Colonic mucosa (tissue), 4 donors: ENCODE measurements around the gene RPL37A. TPM values are rescaled to one million over a fixed set of nuclear protein-coding genes. Genes with fewer than 3 reads are reported as not detected.

ENCODE experiments used
- DNase-seq: peaks from one replicate; pipeline ENCODE4 v3.0.0-alpha.2; 2020
- H3K27ac ChIP-seq: fragments of 200-600 bp; one replicate; pipeline ENCODE4 v1.8.0; 2021
- H3K27me3 ChIP-seq: fragments of 200-600 bp; one replicate; pipeline ENCODE4 v1.8.0; 2021
- H3K36me3 ChIP-seq: fragments of 200-600 bp; one replicate; pipeline ENCODE4 v1.8.0; 2021
- H3K4me1 ChIP-seq: fragments of 200-600 bp; one replicate; pipeline ENCODE4 v1.8.0; 2021; ENCODE audit warnings: mild to moderate bottlenecking
- H3K4me3 ChIP-seq: fragments of 200-600 bp; one replicate; pipeline ENCODE4 v1.8.0; 2021
- H3K9ac ChIP-seq, 2 donors: one replicate each; pipeline ENCODE4 v1.7.0; 2013; ENCODE audit warnings: control low read depth in 2 of 2, low read depth in 2 of 2, low read length in 2 of 2
- H3K9me3 ChIP-seq: fragments of 200-600 bp; one replicate; pipeline ENCODE4 v1.8.0; 2021
- CTCF ChIP-seq: fragments of 200-600 bp; IDR thresholded peaks from one replicate; pipeline ENCODE4 v1.8.0; 2022; ENCODE audit warnings: antibody characterized with exemption, mild to moderate bottlenecking
- intact Hi-C: fragments of 100-400 bp; cut with DNase I; formaldehyde crosslinking; loops from one replicate; pipeline ENCODE4 v1.14.1; 2022
- total RNA-seq, 2 donors: library from RNA; stranded (reverse); fragmentation: NEBNext Ultra II Directional in 1 of 2; extraction: Animal tissue kit (Norgen Biotek cat#: 25700) in 1 of 2; gene quantifications; one replicate each; pipeline ENCODE4 v1.2.1, GENCODE V29; 2021
- donor health status: healthy.
- donor health status: DM: no; HTN: no; CAD: no.
- donor health status: DM: no; HTN: no; CAD: no.

Gene RPL37A
- total RNA-seq, 2 donors from 2014 or later, result 1,895 to 2,156 TPM

- Histone ChIP-seq H3K27ac (no peak overlapping the region), H3K27me3 (no peaks in the 10 kb centered on the region), H3K4me3 (no peak overlapping the region), H3K9me3 (no peaks in the 10 kb centered on the region), H3K9ac (no peak overlapping the region), H3K4me1 (no peaks in the 10 kb centered on the region), H3K36me3 (no peaks in the 10 kb centered on the region)
- intact Hi-C loops, result no loop called here
- DNase-seq, result no peak
- TF ChIP-seq CTCF, result no peak
These were observed 29.0 kb downstream of the RPL37A start for GRCh38 chr2:216527600-216527999.

GRCh38 chr2:216532562-216532961, 33.9 kb downstream of the RPL37A start:
- no peak overlapping the region for H3K27ac ChIP-seq
- no peak for TF ChIP-seq CTCF
- no peaks in the 10 kb centered on the region for H3K9me3 ChIP-seq
- no peaks in the 10 kb centered on the region for H3K27me3 ChIP-seq
- no peak overlapping the region for H3K4me3 ChIP-seq
- H3K36me3 ChIP-seq, result no peaks in the 10 kb centered on the region
- H3K9ac ChIP-seq, result no peak overlapping the region
- intact Hi-C loops, result no loop called here
- no peak for DNase-seq
- no peaks in the 10 kb centered on the region for H3K4me1 ChIP-seq

- H3K27ac ChIP-seq, result no peak overlapping the region
These were observed 35.0 kb downstream of the RPL37A start for GRCh38 chr2:216533609-216534008.

GRCh38 chr2:216534809-216535208, 36.2 kb downstream of the RPL37A start:
- intact Hi-C loops, result no loop called here
- Histone ChIP-seq H3K36me3 (no peaks in the 10 kb centered on the region), H3K27ac (peak overlapping the region; percentile 20), H3K9ac (no peak overlapping the region), H3K9me3 (no peaks in the 10 kb centered on the region), H3K4me1 (no peaks in the 10 kb centered on the region), H3K4me3 (no peak overlapping the region), H3K27me3 (no peaks in the 10 kb centered on the region)
- DNase-seq, result no peak
- no peak for TF ChIP-seq CTCF

More at GRCh38 chr2:216533609-216534008, 35.0 kb downstream of the RPL37A start:
- H3K36me3 ChIP-seq, result no peaks in the 10 kb centered on the region
- H3K9me3 ChIP-seq, result no peaks in the 10 kb centered on the region
- TF ChIP-seq CTCF, result no peak
- H3K9ac ChIP-seq, result no peak overlapping the region
- DNase-seq, result no peak
- no peak overlapping the region for H3K4me3 ChIP-seq
- no peaks in the 10 kb centered on the region for H3K4me1 ChIP-seq
- no peaks in the 10 kb centered on the region for H3K27me3 ChIP-seq
- intact Hi-C loops, result no loop called here

- no peak overlapping the region for H3K9ac ChIP-seq
- DNase-seq, result no peak
- no peaks in the 10 kb centered on the region for H3K4me1 ChIP-seq
- no peak for TF ChIP-seq CTCF
- H3K27me3 ChIP-seq, result no peaks in the 10 kb centered on the region
- no peak overlapping the region for H3K4me3 ChIP-seq
- intact Hi-C loops, result no loop called here
- H3K36me3 ChIP-seq, result no peaks in the 10 kb centered on the region
- no peaks in the 10 kb centered on the region for H3K9me3 ChIP-seq
- peak overlapping the region; percentile 20 for H3K27ac ChIP-seq
These were observed 36.9 kb downstream of the RPL37A start for GRCh38 chr2:216535454-216535995.
